A549 (cell line): ENCODE data around the gene IGF1R. TPM values are rescaled to one million over a fixed set of nuclear protein-coding genes. Genes with fewer than 3 reads are reported as not detected.

Source experiments
- ATAC-seq, 2 experiments: fragments of 200-7000 bp in 1 of 2; fragments of >200 bp in 1 of 2; cut with Nextera tagmentation in 1 of 2; cut with Tn5 transposase in 1 of 2; 3 replicates each; pipeline versions ENCODE4 v1.8.0 to v1.9.1; 2018 to 2020; ENCODE audit warnings: mild to moderate bottlenecking in 1 of 2, moderate library complexity in 1 of 2
- CTCF ChIA-PET: fragments of 300-600 bp; sonication (Branson Sonifier 250); formaldehyde crosslinking; extraction: SDS; loops from one replicate; lab custom pipeline; 2021; ENCODE audit warnings: antibody characterized with exemption, inconsistent platforms; lab: Yijun Ruan, JAX
- POLR2A ChIA-PET: fragments of 350-600 bp; formaldehyde crosslinking; extraction: SDS; loops from one replicate; lab custom pipeline; 2021; ENCODE audit warnings: antibody characterized with exemption, inconsistent platforms; lab: Yijun Ruan, JAX
- DNase-seq, 2 experiments: peaks; one replicate each; pipeline versions ENCODE4 v3.0.0 to v3.0.0-alpha.2; 2011 to 2016; ENCODE audit warnings: low read depth in 1 of 2, low spot score in 1 of 2
- FAIRE-seq: peaks from 2 replicates; lab custom pipeline; 2011; peaks lifted over from hg19 to GRCh38; lab: Jason Lieb, UNC
- H3K27ac ChIP-seq, 2 experiments: fragments of >200 bp; sonication (Bioruptor Twin); formaldehyde crosslinking; 3 replicates each; pipeline ENCODE4 v1.5.1; 2016 to 2017
- H3K4me1 ChIP-seq: fragments of >200 bp; sonication (Bioruptor Twin); formaldehyde crosslinking; 3 replicates; pipeline ENCODE4 v1.6.1; 2016
- H3K4me2 ChIP-seq: fragments of >200 bp; sonication (Bioruptor Twin); formaldehyde crosslinking; 3 replicates; pipeline ENCODE4 v1.6.1; 2016
- H3K4me3 ChIP-seq: fragments of >200 bp; sonication (Bioruptor Twin); formaldehyde crosslinking; 3 replicates; pipeline ENCODE4 v1.5.1; 2016
- H3K9me3 ChIP-seq: fragments of >200 bp; sonication (Bioruptor Twin); formaldehyde crosslinking; 3 replicates; pipeline ENCODE4 v1.6.1; 2016
- ATOH8 ChIP-seq: fragments of 250-450 bp; sonication (Bioruptor Pico); IDR thresholded peaks from 2 replicates; pipeline ENCODE4 v1.5.0; 2020; ENCODE audit warnings: low read depth, mild to moderate bottlenecking, moderate library complexity
- CBX2 ChIP-seq: fragments of 200-600 bp; sonication (generic); IDR thresholded peaks from 2 replicates; pipeline ENCODE4 v1.6.1; 2016; ENCODE audit warnings: low read depth, mild to moderate bottlenecking, borderline replicate concordance
- CHD4 ChIP-seq: fragments of 200-600 bp; sonication (generic); IDR thresholded peaks from 2 replicates; pipeline ENCODE4 v1.6.1; 2016; ENCODE audit warnings: antibody characterized with exemption, mild to moderate bottlenecking, borderline replicate concordance
- E2F6 ChIP-seq: IDR thresholded peaks from 2 replicates; pipeline ENCODE4 v1.6.1; 2012; ENCODE audit warnings: low read depth, borderline replicate concordance
- EHMT2 ChIP-seq: fragments of 200-600 bp; sonication (generic); IDR thresholded peaks from 2 replicates; pipeline ENCODE4 v1.6.1; 2016; ENCODE audit warnings: antibody characterized with exemption, low read depth, mild to moderate bottlenecking, moderate library complexity
- HDAC2 ChIP-seq: fragments of 200-600 bp; sonication (generic); IDR thresholded peaks from 2 replicates; pipeline ENCODE4 v1.6.1; 2016
- HOXB13 ChIP-seq: fragments of 250-450 bp; sonication (Bioruptor Pico); IDR thresholded peaks from 2 replicates; pipeline ENCODE4 v1.5.0; 2020; ENCODE audit warnings: low read depth, mild to moderate bottlenecking, moderate library complexity
- JUN ChIP-seq, 2 experiments: fragments of >200 bp; sonication (Bioruptor Twin); formaldehyde crosslinking; IDR thresholded peaks; 2 replicates in 1 of 2; 3 replicates in 1 of 2; pipeline ENCODE4 v1.6.1; 2016 to 2017
- KDM5A ChIP-seq: fragments of 200-600 bp; sonication (generic); IDR thresholded peaks from 2 replicates; pipeline ENCODE4 v1.6.1; 2016; ENCODE audit warnings: antibody characterized with exemption, mild to moderate bottlenecking
- MAZ ChIP-seq: fragments of 150-350 bp; IDR thresholded peaks from 2 replicates; pipeline ENCODE4 v1.6.1; 2014; ENCODE audit warnings: antibody characterized with exemption, low read depth, low read length, borderline replicate concordance
- POLR2A ChIP-seq: IDR thresholded peaks from 2 replicates; pipeline ENCODE4 v1.6.1; 2012; ENCODE audit warnings: mild to moderate bottlenecking, low read length
- RFX5 ChIP-seq: fragments of 450-650 bp; IDR thresholded peaks from 2 replicates; pipeline ENCODE4 v1.7.1; 2014; ENCODE audit warnings: antibody characterized with exemption, mild to moderate bottlenecking, moderate library complexity
- SREBF2 ChIP-seq: fragments of 450-650 bp; IDR thresholded peaks from 2 replicates; pipeline ENCODE4 v1.6.1; 2014; ENCODE audit warnings: mild to moderate bottlenecking, moderate library complexity
- ZC3H11A ChIP-seq: fragments of 450-650 bp; IDR thresholded peaks from 2 replicates; pipeline ENCODE4 v1.6.1; 2014; ENCODE audit warnings: antibody characterized with exemption, mild to moderate bottlenecking
- ZFP36 ChIP-seq: fragments of 450-650 bp; IDR thresholded peaks from 2 replicates; pipeline ENCODE4 v1.6.1; 2014; ENCODE audit warnings: borderline replicate concordance; ENCODE audit not compliant: partially characterized antibody
- ZNF302 ChIP-seq: fragments of 250-450 bp; sonication (Bioruptor Pico); IDR thresholded peaks from 2 replicates; pipeline ENCODE4 v1.9.0; 2021; ENCODE audit warnings: inconsistent platforms, mild to moderate bottlenecking, moderate library complexity
- ZSCAN20 ChIP-seq: fragments of 250-450 bp; sonication (Bioruptor Pico); IDR thresholded peaks from 2 replicates; pipeline ENCODE4 v1.8.0; 2022; ENCODE audit warnings: mild to moderate bottlenecking, moderate library complexity
- WGBS: methylation state at CpG from one replicate; pipeline ENCODE4 v1.1.6; 2017; ENCODE audit errors: missing lambda C conversion rate; 5-methylcytosine and 5-hydroxymethylcytosine counted together
- polyA plus RNA-seq, 4 experiments: library from polyadenylated mRNA; depleted of rRNA in 3 of 4; stranded (reverse); fragments of >200 nt; fragmentation: RNase III in 1 of 4; extraction: RNeasy Plus Mini Kit Qiagen cat#74134 plus additional on column Dnase treatment in 1 of 4; gene quantifications; 2 replicates in 3 of 4; 3 replicates in 1 of 4; pipeline ENCODE4 v1.2.3, GENCODE V29; 2011 to 2017
- TF ChIP-seq, protein P1 (sequence below): fragments of >200 bp; sonication (Bioruptor Twin); formaldehyde crosslinking; IDR thresholded peaks from 2 replicates; pipeline ENCODE4 v1.6.1; 2016
- TF ChIP-seq, protein P2 (sequence below): fragments of >200 bp; sonication (Bioruptor Twin); formaldehyde crosslinking; IDR thresholded peaks from 3 replicates; pipeline ENCODE4 v1.5.1; 2016
- TF ChIP-seq, protein P3 (sequence below): fragments of 150-350 bp; IDR thresholded peaks from 2 replicates; pipeline ENCODE4 v1.6.1; 2014; ENCODE audit warnings: low read depth, mild to moderate bottlenecking, low read length

The IGF1R gene
- polyA plus RNA-seq, 2 of the 4 experiments (the other 2 are of a cell fraction): 42.6 to 69.5 TPM

DNA sequence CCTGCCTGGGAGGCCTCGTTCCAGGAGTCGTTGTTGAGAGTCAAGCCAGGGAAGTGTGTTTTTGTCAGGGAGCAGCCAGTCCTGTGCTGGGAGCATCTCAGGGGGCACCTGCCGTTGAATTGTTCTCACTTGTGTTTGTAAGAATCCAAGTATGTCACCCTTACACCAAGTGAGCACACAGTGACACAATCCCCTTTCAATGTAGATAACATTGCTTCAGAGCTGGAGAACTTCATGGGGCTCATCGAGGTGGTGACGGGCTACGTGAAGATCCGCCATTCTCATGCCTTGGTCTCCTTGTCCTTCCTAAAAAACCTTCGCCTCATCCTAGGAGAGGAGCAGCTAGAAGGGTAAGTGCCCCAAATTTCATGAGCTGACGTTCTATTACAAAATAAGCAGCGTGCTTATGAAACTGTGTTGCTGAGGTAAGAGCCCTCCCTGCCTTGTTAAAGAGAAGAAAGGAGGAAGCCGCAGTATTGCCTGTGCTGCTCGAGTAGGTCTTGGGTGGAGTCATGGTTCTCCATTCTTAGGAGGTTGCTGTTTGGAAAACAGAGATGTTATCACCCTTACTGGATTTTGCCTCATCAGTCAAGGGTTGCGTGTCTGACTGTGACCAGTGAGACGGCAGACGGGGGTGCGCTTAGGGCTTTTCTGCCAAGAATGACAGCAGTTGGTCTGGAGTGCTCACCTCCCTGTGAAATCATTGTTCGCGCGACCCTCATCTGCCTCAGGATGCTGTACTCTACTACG is 251.1 kb downstream of the IGF1R start:
- no peaks in the 10 kb centered on the region for H3K9me3 ChIP-seq
- peak overlapping the region; percentile 74 for H3K4me2 ChIP-seq
- H3K4me1 ChIP-seq: peaks cover 94% of the 10 kb centered on the region
- H3K27ac ChIP-seq: peak overlapping the region; percentile 94 to 97
- 0 out of 2 replicates have a peak, but pooled peaks have one; percentile 23 for TF ChIP-seq ATOH8 (CRISPR knock-in tag)
- 0 out of 2 replicates have a peak, but pooled peaks have one; percentile 49 for TF ChIP-seq HOXB13
- no peak for TF ChIP-seq ZSCAN20 (CRISPR knock-in tag)
- no peak for TF ChIP-seq HDAC2
- TF ChIP-seq KDM5A: no peak
- FAIRE-seq (no peak), ATAC-seq (no peak), DNase-seq (no peak)
- POLR2A ChIA-PET: no interaction called here
- 93% methylated on average over 20 of the region's 20 CpGs for WGBS
- no peak overlapping the region for H3K4me3 ChIP-seq
- CTCF ChIA-PET: interaction anchor here (0.8 to 1.5 kb wide), 6 partner anchors 8 to 177 kb away, joined by 3 to 5 read pairs (median 4); no protein-coding TSS in a partner anchor

- WGBS: 80% methylated on average over 5 of the region's 5 CpGs
- no peak for DNase-seq
- CTCF ChIA-PET: interaction anchor here (0.6 to 1.9 kb wide), 4 partner anchors 28 to 312 kb away, joined by 3 to 8 read pairs (median 4); no protein-coding TSS in a partner anchor
- ATAC-seq: no peak
- peak overlapping the region; percentile 94 to 97 for H3K27ac ChIP-seq
- TF ChIP-seq CBX2: no peak
- TF ChIP-seq, protein P1, sequence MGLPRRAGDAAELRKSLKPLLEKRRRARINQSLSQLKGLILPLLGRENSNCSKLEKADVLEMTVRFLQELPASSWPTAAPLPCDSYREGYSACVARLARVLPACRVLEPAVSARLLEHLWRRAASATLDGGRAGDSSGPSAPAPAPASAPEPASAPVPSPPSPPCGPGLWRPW: no peak
- TF ChIP-seq ZC3H11A: no peak
- TF ChIP-seq ZFP36: no peak
- TF ChIP-seq KDM5A: no peak
- TF ChIP-seq RFX5: no peak
- no peak for TF ChIP-seq MAZ
- no peak for TF ChIP-seq CHD4
- no peak for TF ChIP-seq ZNF302 (CRISPR knock-in tag)
- TF ChIP-seq POLR2A: no peak
- no peak for TF ChIP-seq JUN (IDR thresholded peaks at IDR 0.05)
- TF ChIP-seq E2F6: no peak
- TF ChIP-seq, protein P2, sequence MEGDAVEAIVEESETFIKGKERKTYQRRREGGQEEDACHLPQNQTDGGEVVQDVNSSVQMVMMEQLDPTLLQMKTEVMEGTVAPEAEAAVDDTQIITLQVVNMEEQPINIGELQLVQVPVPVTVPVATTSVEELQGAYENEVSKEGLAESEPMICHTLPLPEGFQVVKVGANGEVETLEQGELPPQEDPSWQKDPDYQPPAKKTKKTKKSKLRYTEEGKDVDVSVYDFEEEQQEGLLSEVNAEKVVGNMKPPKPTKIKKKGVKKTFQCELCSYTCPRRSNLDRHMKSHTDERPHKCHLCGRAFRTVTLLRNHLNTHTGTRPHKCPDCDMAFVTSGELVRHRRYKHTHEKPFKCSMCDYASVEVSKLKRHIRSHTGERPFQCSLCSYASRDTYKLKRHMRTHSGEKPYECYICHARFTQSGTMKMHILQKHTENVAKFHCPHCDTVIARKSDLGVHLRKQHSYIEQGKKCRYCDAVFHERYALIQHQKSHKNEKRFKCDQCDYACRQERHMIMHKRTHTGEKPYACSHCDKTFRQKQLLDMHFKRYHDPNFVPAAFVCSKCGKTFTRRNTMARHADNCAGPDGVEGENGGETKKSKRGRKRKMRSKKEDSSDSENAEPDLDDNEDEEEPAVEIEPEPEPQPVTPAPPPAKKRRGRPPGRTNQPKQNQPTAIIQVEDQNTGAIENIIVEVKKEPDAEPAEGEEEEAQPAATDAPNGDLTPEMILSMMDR: no peak
- TF ChIP-seq EHMT2: no peak
- TF ChIP-seq ATOH8 (CRISPR knock-in tag): no peak
- TF ChIP-seq, protein P3, sequence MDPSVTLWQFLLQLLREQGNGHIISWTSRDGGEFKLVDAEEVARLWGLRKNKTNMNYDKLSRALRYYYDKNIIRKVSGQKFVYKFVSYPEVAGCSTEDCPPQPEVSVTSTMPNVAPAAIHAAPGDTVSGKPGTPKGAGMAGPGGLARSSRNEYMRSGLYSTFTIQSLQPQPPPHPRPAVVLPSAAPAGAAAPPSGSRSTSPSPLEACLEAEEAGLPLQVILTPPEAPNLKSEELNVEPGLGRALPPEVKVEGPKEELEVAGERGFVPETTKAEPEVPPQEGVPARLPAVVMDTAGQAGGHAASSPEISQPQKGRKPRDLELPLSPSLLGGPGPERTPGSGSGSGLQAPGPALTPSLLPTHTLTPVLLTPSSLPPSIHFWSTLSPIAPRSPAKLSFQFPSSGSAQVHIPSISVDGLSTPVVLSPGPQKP: no peak
- TF ChIP-seq SREBF2: no peak
- no peak for FAIRE-seq
- H3K4me3 ChIP-seq: no peak overlapping the region
- POLR2A ChIA-PET: no interaction called here
- H3K4me2 ChIP-seq: peak overlapping the region; percentile 16; the same call in 2 of the 3 replicates
- no peaks in the 10 kb centered on the region for H3K9me3 ChIP-seq
- peaks cover 94% of the 10 kb centered on the region for H3K4me1 ChIP-seq
Measured at GRCh38 chr15:98900356-98900755, 252.0 kb downstream of the IGF1R start.
